Choroid plexus epithelial cell (primary cell): Measurements from ENCODE around the gene SH2D1B.
"Not testable (repeated sequence)": the region's sequence is repeated elsewhere in the genome, so short reads cannot be mapped to it uniquely, and the experiment has no call there.

Experiments
- DNase-seq: peaks from one replicate; pipeline ENCODE4 v3.0.0-alpha.2; 2010; ENCODE audit warnings: low read depth
- H3K4me3 ChIP-seq: 2 replicates; pipeline ENCODE4 v1.5.1; 2011; ENCODE audit warnings: low read depth, mild to moderate bottlenecking, control low read depth, low read length, moderate library complexity
- TF ChIP-seq, protein P1 (sequence below): conservative IDR thresholded peaks from 2 replicates; pipeline ENCODE4 v1.5.1; 2011; ENCODE audit warnings: low read depth, mild to moderate bottlenecking, control low read depth, inconsistent platforms, low read length, moderate library complexity

The SH2D1B gene

GRCh38 chr1:162353702-162354101 lies 58.2 kb downstream of the SH2D1B start:
- H3K4me3 ChIP-seq = no peak overlapping the region
- DNase-seq = no peak
- TF ChIP-seq, protein P1, sequence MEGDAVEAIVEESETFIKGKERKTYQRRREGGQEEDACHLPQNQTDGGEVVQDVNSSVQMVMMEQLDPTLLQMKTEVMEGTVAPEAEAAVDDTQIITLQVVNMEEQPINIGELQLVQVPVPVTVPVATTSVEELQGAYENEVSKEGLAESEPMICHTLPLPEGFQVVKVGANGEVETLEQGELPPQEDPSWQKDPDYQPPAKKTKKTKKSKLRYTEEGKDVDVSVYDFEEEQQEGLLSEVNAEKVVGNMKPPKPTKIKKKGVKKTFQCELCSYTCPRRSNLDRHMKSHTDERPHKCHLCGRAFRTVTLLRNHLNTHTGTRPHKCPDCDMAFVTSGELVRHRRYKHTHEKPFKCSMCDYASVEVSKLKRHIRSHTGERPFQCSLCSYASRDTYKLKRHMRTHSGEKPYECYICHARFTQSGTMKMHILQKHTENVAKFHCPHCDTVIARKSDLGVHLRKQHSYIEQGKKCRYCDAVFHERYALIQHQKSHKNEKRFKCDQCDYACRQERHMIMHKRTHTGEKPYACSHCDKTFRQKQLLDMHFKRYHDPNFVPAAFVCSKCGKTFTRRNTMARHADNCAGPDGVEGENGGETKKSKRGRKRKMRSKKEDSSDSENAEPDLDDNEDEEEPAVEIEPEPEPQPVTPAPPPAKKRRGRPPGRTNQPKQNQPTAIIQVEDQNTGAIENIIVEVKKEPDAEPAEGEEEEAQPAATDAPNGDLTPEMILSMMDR = no peak

GRCh38 chr1:162353078-162353477 lies 58.9 kb downstream of the SH2D1B start:
- TF ChIP-seq, protein P1 = no peak
- no peak for DNase-seq
- no peak overlapping the region for H3K4me3 ChIP-seq

DNA sequence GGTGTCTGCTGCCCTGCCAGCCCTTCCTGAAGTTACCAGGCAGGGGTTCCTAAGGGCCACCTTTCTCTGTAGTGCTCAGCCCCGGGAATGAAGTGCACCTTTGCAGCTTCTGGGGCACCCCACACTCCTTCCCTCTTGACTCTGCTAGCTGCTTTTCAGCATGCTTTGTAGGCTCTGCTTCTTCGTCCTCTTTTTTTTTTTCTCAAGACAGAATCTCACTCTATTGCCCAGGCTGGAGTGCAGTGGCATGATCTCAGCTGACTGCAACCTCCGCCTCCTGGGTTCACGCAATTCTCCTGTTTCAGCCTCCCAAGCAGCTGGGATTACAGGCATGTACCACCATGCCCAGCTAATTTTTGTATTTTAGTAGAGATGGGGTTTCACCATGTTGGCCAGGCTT lies 60.1 kb downstream of the SH2D1B start:
- DNase-seq, H3K4me3 ChIP-seq: not testable (repeated sequence)

- no peak for DNase-seq
- TF ChIP-seq, protein P1 = no peak
- no peak overlapping the region for H3K4me3 ChIP-seq
Observed at GRCh38 chr1:162351246-162351842, 60.6 kb downstream of the SH2D1B start.

- TF ChIP-seq, protein P1 = no peak
- H3K4me3 ChIP-seq = no peak overlapping the region
- peak; percentile 90 for DNase-seq
Observed at GRCh38 chr1:162349635-162350330, 62.2 kb downstream of the SH2D1B start.

DNA sequence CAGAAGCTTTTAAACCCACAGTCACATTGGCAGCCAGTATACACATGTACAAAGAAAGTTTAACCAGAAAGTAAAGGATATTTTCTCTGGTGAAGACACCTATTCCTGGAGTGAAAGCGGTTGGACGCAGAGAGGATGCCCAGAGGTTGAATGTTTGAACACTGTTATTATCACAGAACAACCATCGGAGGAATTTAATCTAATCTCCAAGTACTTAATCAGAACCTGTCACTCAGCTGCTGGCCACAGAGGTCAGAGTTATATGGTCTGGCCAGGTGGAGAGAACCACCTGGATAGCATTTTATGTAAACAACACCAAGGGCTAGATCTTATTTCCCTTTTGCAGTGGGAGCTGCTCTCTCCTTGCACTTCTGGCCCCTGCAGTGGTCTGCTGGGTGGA lies 64.7 kb downstream of the SH2D1B start:
- no peak for DNase-seq
- TF ChIP-seq, protein P1 = no peak

More for the DNA sequence above, 64.7 kb downstream of the SH2D1B start:
- no peak overlapping the region for H3K4me3 ChIP-seq
